ENCODE measurements around the gene AVEN.

The AVEN gene

DNA sequence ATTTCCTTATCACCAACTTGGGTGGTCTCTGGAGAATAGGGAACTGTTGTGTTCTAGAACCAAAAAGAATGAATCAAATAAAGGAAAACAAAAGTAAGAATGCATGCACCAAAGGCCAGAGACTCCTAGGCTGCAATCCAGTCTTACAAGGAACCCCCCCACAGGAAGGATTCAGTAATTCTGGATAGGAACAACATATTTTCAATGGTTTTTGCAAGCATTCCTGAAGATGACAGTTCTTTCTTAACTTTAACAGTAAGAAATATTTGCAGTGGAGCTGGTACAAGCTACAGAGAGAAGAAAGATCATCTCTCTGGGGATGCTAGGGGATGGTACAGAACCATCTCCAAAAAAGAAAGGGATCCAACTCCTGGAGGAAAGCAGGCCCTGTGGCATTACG, 186.9 kb downstream of the AVEN start:
- Histone ChIP-seq H2BK120ac (ENCODE audit: low read depth, low read length) (no peak overlapping the region), H2BK15ac (replicated peaks; ENCODE audit: low read depth) (no peak overlapping the region), H4K5ac (ENCODE audit: low read length) (no peak overlapping the region), H3K4ac (ENCODE audit: low read depth, low read length) (no peak overlapping the region), H3K4me3 (ENCODE audit: low read length) (no peak overlapping the region), H3K4me2 (ENCODE audit: low read length) (no peak overlapping the region), H3K18ac (ENCODE audit: low read length) (no peak overlapping the region), H3K23ac (ENCODE audit: low read length) (no peak overlapping the region), H4K8ac (ENCODE audit: low read depth, low read length) (no peak overlapping the region), H3K4me1 (ENCODE audit: control insufficient read depth, low read depth, low read length) (peaks cover 4% of the 10 kb centered on the region), H3K56ac (ENCODE audit: low read length) (no peak overlapping the region), H3K36me3 (ENCODE audit: control insufficient read depth, insufficient read depth, low read length) (no peaks in the 10 kb centered on the region), H3K27ac (ENCODE audit: low read depth, low read length) (no peak overlapping the region), H3K79me2 (ENCODE audit: control insufficient read depth, insufficient read depth, low read length) (no peaks in the 10 kb centered on the region), H3K27me3 (ENCODE audit: insufficient read depth, low read length, poor library complexity) (no peaks in the 10 kb centered on the region), H3K79me1 (ENCODE audit: low read length) (no peaks in the 10 kb centered on the region), H3K9ac (ENCODE audit: low read length) (no peak overlapping the region), H2AK5ac (ENCODE audit: low read length) (no peak overlapping the region), H2BK5ac (ENCODE audit: low read length) (no peak overlapping the region)
- DNase-seq: no peak
- no CpG with 5 or more reads among the region's 1 CpG for WGBS (ENCODE audit: extremely low coverage, insufficient coverage, low lambda C conversion rate)

DNA sequence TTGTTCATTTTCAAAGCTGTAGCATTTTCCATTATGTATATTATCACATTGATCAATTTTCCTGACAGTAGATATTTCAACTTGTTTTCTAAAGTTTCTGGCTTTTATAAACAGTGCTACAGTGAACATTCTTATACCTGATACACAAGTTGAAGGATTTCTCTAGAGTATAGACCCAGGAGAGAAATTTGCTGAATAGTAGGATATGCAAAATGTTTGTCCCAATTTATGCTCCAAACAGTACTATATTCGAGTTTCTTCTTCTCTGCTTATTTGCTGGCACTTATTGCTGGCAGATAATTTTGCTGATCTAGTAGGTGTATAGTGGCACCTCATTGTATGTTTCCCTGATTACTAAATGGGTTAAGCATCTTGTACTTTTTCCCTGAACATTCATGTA, 187.9 kb downstream of the AVEN start:
- no peak overlapping the region for H2BK15ac ChIP-seq (replicated peaks; ENCODE audit: low read depth)
- no CpG with 5 or more reads among the region's 1 CpG for WGBS (ENCODE audit: extremely low coverage, insufficient coverage, low lambda C conversion rate)
- H3K4me1 ChIP-seq (ENCODE audit: control insufficient read depth, low read depth, low read length): peaks cover 4% of the 10 kb centered on the region
- no peaks in the 10 kb centered on the region for H3K27me3 ChIP-seq (ENCODE audit: insufficient read depth, low read length, poor library complexity)
- H3K79me1 ChIP-seq (ENCODE audit: low read length): no peaks in the 10 kb centered on the region
- no peak overlapping the region for H4K5ac ChIP-seq (ENCODE audit: low read length)
- no peak overlapping the region for H2BK5ac ChIP-seq (ENCODE audit: low read length)
- no peak overlapping the region for H3K27ac ChIP-seq (ENCODE audit: low read depth, low read length)
- H3K79me2 ChIP-seq (ENCODE audit: control insufficient read depth, insufficient read depth, low read length): no peaks in the 10 kb centered on the region
- H3K56ac ChIP-seq (ENCODE audit: low read length): no peak overlapping the region
- H4K8ac ChIP-seq (ENCODE audit: low read depth, low read length): no peak overlapping the region
- H2BK120ac ChIP-seq (ENCODE audit: low read depth, low read length): no peak overlapping the region
- H3K4me2 ChIP-seq (ENCODE audit: low read length): no peak overlapping the region
- no peaks in the 10 kb centered on the region for H3K36me3 ChIP-seq (ENCODE audit: control insufficient read depth, insufficient read depth, low read length)
- no peak overlapping the region for H2AK5ac ChIP-seq (ENCODE audit: low read length)
- H3K18ac ChIP-seq (ENCODE audit: low read length): no peak overlapping the region
- no peak overlapping the region for H3K23ac ChIP-seq (ENCODE audit: low read length)
- no peak overlapping the region for H3K4ac ChIP-seq (ENCODE audit: low read depth, low read length)
- DNase-seq: no peak
- H3K4me3 ChIP-seq (ENCODE audit: low read length): no peak overlapping the region
- no peak overlapping the region for H3K9ac ChIP-seq (ENCODE audit: low read length)

DNA sequence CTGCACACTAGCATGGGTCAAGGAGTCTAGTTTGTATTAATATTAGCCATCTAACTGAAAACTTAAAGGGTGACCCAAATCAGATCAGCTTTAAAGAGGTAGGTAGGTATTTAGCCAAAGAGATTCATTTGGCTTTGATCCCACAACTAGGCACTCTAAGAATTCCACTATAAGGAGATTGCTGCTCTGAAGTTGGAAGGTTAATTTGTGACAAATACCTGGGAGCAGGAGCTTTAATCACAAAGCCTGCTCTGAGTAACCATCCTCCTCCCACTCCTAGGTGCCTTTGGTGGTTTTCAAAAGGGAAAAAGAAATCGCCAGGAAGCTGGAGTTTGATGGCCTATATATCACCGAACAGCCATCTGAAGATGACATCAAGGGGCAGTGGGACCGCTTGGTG, 191.0 kb downstream of the AVEN start:
- no CpG with 5 or more reads among the region's 3 CpGs for WGBS (ENCODE audit: extremely low coverage, insufficient coverage, low lambda C conversion rate)
- H3K4ac ChIP-seq (ENCODE audit: low read depth, low read length): no peak overlapping the region
- H3K4me3 ChIP-seq (ENCODE audit: low read length): no peak overlapping the region
- H3K4me1 ChIP-seq (ENCODE audit: control insufficient read depth, low read depth, low read length): peaks cover 4% of the 10 kb centered on the region
- no peak overlapping the region for H4K5ac ChIP-seq (ENCODE audit: low read length)
- no peaks in the 10 kb centered on the region for H3K27me3 ChIP-seq (ENCODE audit: insufficient read depth, low read length, poor library complexity)
- H3K4me2 ChIP-seq (ENCODE audit: low read length): no peak overlapping the region
- no peak overlapping the region for H3K23ac ChIP-seq (ENCODE audit: low read length)
- no peaks in the 10 kb centered on the region for H3K79me1 ChIP-seq (ENCODE audit: low read length)
- H3K27ac ChIP-seq (ENCODE audit: low read depth, low read length): no peak overlapping the region
- H2AK5ac ChIP-seq (ENCODE audit: low read length): no peak overlapping the region
- no peak for DNase-seq
- H3K18ac ChIP-seq (ENCODE audit: low read length): no peak overlapping the region
- no peak overlapping the region for H2BK5ac ChIP-seq (ENCODE audit: low read length)
- H3K56ac ChIP-seq (ENCODE audit: low read length): no peak overlapping the region
- H3K9ac ChIP-seq (ENCODE audit: low read length): no peak overlapping the region
- no peak overlapping the region for H2BK15ac ChIP-seq (replicated peaks; ENCODE audit: low read depth)
- H3K36me3 ChIP-seq (ENCODE audit: control insufficient read depth, insufficient read depth, low read length): no peaks in the 10 kb centered on the region
- no peak overlapping the region for H2BK120ac ChIP-seq (ENCODE audit: low read depth, low read length)
- H4K8ac ChIP-seq (ENCODE audit: low read depth, low read length): no peak overlapping the region
- H3K79me2 ChIP-seq (ENCODE audit: control insufficient read depth, insufficient read depth, low read length): no peaks in the 10 kb centered on the region

DNA sequence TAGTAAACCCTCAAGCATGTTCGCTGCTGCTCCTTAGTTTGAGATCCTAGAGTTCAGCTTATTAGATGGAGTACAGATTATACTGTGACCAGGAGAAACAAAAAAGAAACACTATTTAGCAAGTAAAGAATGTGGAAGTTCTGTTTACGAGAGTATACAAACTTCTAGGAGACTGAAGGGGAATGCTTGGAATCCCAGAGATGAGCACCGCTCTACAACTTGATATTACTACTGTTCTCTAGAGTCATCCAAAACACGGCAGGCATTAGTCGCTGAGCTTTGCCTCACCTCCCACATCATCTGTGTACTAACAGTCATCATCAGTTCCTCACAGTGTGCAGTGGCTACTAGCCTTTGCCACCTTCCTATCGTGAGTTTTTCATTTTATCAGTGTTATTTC, 192.1 kb downstream of the AVEN start:
- Histone ChIP-seq H3K27ac (ENCODE audit: low read depth, low read length) (no peak overlapping the region), H3K56ac (ENCODE audit: low read length) (no peak overlapping the region), H2BK120ac (ENCODE audit: low read depth, low read length) (no peak overlapping the region), H3K36me3 (ENCODE audit: control insufficient read depth, insufficient read depth, low read length) (no peaks in the 10 kb centered on the region), H3K79me2 (ENCODE audit: control insufficient read depth, insufficient read depth, low read length) (no peaks in the 10 kb centered on the region), H2BK5ac (ENCODE audit: low read length) (no peak overlapping the region), H3K4me3 (ENCODE audit: low read length) (no peak overlapping the region), H4K8ac (ENCODE audit: low read depth, low read length) (no peak overlapping the region), H3K18ac (ENCODE audit: low read length) (no peak overlapping the region), H3K23ac (ENCODE audit: low read length) (no peak overlapping the region), H3K79me1 (ENCODE audit: low read length) (no peaks in the 10 kb centered on the region), H3K4me1 (ENCODE audit: control insufficient read depth, low read depth, low read length) (no peaks in the 10 kb centered on the region), H3K27me3 (ENCODE audit: insufficient read depth, low read length, poor library complexity) (no peaks in the 10 kb centered on the region), H3K4ac (ENCODE audit: low read depth, low read length) (no peak overlapping the region), H3K4me2 (ENCODE audit: low read length) (no peak overlapping the region), H2AK5ac (ENCODE audit: low read length) (no peak overlapping the region), H2BK15ac (replicated peaks; ENCODE audit: low read depth) (no peak overlapping the region), H3K9ac (ENCODE audit: low read length) (no peak overlapping the region), H4K5ac (ENCODE audit: low read length) (no peak overlapping the region)
- WGBS (ENCODE audit: extremely low coverage, insufficient coverage, low lambda C conversion rate): no CpG with 5 or more reads among the region's 6 CpGs
- DNase-seq: peak; percentile 16

DNA sequence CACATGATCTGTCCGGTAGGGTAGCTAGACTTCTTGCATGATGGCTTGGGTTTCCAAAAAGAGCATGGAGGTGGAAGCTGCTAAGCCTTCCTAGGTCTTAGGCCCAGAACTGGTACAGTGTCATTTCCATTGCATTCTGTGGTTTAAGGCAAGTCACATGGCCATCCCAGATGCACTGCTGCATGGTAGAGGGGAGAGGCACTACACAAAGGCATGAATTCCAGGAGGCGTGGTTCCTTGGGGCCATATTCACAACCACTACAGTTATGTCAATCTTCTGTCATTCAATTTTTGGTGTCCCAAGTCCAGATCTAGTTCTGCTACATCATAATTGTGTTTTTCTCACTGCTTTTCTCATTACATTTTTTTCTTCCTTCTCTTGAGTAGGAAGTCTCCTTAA, 192.9 kb downstream of the AVEN start:
- no peak overlapping the region for H2BK15ac ChIP-seq (replicated peaks; ENCODE audit: low read depth)
- H4K5ac ChIP-seq (ENCODE audit: low read length): no peak overlapping the region
- no peak for DNase-seq
- H3K4me3 ChIP-seq (ENCODE audit: low read length): no peak overlapping the region
- H4K8ac ChIP-seq (ENCODE audit: low read depth, low read length): no peak overlapping the region
- no peak overlapping the region for H3K23ac ChIP-seq (ENCODE audit: low read length)
- no peaks in the 10 kb centered on the region for H3K36me3 ChIP-seq (ENCODE audit: control insufficient read depth, insufficient read depth, low read length)
- no peak overlapping the region for H2BK5ac ChIP-seq (ENCODE audit: low read length)
- H3K4me1 ChIP-seq (ENCODE audit: control insufficient read depth, low read depth, low read length): no peaks in the 10 kb centered on the region
- no peaks in the 10 kb centered on the region for H3K79me1 ChIP-seq (ENCODE audit: low read length)
- H3K27ac ChIP-seq (ENCODE audit: low read depth, low read length): no peak overlapping the region
- H3K56ac ChIP-seq (ENCODE audit: low read length): no peak overlapping the region
- H2AK5ac ChIP-seq (ENCODE audit: low read length): no peak overlapping the region
- H3K4me2 ChIP-seq (ENCODE audit: low read length): no peak overlapping the region
- no CpG with 5 or more reads among the region's 2 CpGs for WGBS (ENCODE audit: extremely low coverage, insufficient coverage, low lambda C conversion rate)
- H2BK120ac ChIP-seq (ENCODE audit: low read depth, low read length): no peak overlapping the region
- no peak overlapping the region for H3K18ac ChIP-seq (ENCODE audit: low read length)
- no peak overlapping the region for H3K9ac ChIP-seq (ENCODE audit: low read length)
- H3K27me3 ChIP-seq (ENCODE audit: insufficient read depth, low read length, poor library complexity): no peaks in the 10 kb centered on the region
- no peaks in the 10 kb centered on the region for H3K79me2 ChIP-seq (ENCODE audit: control insufficient read depth, insufficient read depth, low read length)
- no peak overlapping the region for H3K4ac ChIP-seq (ENCODE audit: low read depth, low read length)

DNA sequence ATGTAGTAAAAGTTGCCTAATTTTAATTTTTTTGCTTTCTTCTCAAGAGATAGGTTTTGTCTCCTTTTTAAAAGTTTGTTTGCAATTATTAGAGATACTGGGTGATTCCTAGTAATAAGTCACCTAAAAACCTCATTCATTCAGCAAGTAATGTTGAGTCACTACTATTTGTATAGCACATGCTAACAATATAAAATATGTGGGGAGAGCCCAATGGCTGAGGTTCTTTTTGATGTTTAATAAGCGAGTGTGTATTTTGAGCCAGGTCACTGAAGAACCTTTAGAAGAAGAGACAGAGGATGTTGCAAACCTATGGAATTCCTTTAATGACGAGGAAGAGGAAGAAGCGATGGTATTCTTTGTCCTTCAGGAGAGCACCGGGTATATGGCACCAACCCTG, 194.4 kb downstream of the AVEN start:
- H3K4me2 ChIP-seq (ENCODE audit: low read length): no peak overlapping the region

More for the DNA sequence above, 194.4 kb downstream of the AVEN start:
- Histone ChIP-seq H3K27me3 (ENCODE audit: insufficient read depth, low read length, poor library complexity) (no peaks in the 10 kb centered on the region), H3K27ac (ENCODE audit: low read depth, low read length) (no peak overlapping the region), H3K36me3 (ENCODE audit: control insufficient read depth, insufficient read depth, low read length) (no peaks in the 10 kb centered on the region), H3K79me1 (ENCODE audit: low read length) (no peaks in the 10 kb centered on the region), H2BK5ac (ENCODE audit: low read length) (no peak overlapping the region), H3K18ac (ENCODE audit: low read length) (no peak overlapping the region), H3K4me3 (ENCODE audit: low read length) (no peak overlapping the region), H3K79me2 (ENCODE audit: control insufficient read depth, insufficient read depth, low read length) (no peaks in the 10 kb centered on the region), H2BK120ac (ENCODE audit: low read depth, low read length) (no peak overlapping the region), H3K23ac (ENCODE audit: low read length) (no peak overlapping the region), H3K4me1 (ENCODE audit: control insufficient read depth, low read depth, low read length) (no peaks in the 10 kb centered on the region), H3K56ac (ENCODE audit: low read length) (no peak overlapping the region), H3K4ac (ENCODE audit: low read depth, low read length) (no peak overlapping the region), H3K9ac (ENCODE audit: low read length) (no peak overlapping the region), H4K8ac (ENCODE audit: low read depth, low read length) (no peak overlapping the region), H4K5ac (ENCODE audit: low read length) (no peak overlapping the region), H2BK15ac (replicated peaks; ENCODE audit: low read depth) (no peak overlapping the region), H2AK5ac (ENCODE audit: low read length) (no peak overlapping the region)
- DNase-seq: no peak
- no CpG with 5 or more reads among the region's 4 CpGs for WGBS (ENCODE audit: extremely low coverage, insufficient coverage, low lambda C conversion rate)

All from mesendoderm (in vitro differentiated cells).